Hepatocyte (in vitro differentiated cells): ENCODE measurements around the gene GRIN3B. TPM values are rescaled to one million over a fixed set of nuclear protein-coding genes. Genes with fewer than 3 reads are reported as not detected.

ENCODE experiments used
- DNase-seq: peaks from one replicate; pipeline ENCODE4 v3.0.0-alpha.2; 2016; ENCODE audit warnings: low spot score
- H2AFZ ChIP-seq: fragments of 200-600 bp; sonication (generic); 2 replicates; pipeline ENCODE4 v1.6.0; 2016; ENCODE audit warnings: antibody characterized with exemption, mild to moderate bottlenecking
- H3K27ac ChIP-seq: fragments of 200-600 bp; sonication (generic); 2 replicates; pipeline ENCODE4 v1.5.1; 2016; ENCODE audit warnings: mild to moderate bottlenecking
- H3K27me3 ChIP-seq: fragments of 200-600 bp; sonication (generic); 2 replicates; pipeline ENCODE4 v1.6.1; 2016
- H3K36me3 ChIP-seq: fragments of 200-600 bp; sonication (generic); replicated peaks from 2 replicates; pipeline ENCODE4 v1.5.1; 2016; ENCODE audit warnings: low read depth; ENCODE audit not compliant: insufficient read depth
- H3K4me1 ChIP-seq: fragments of 200-600 bp; sonication (generic); 2 replicates; pipeline ENCODE4 v1.5.1; 2016; ENCODE audit warnings: mild to moderate bottlenecking, moderate library complexity; ENCODE audit not compliant: insufficient read depth
- H3K4me2 ChIP-seq: fragments of 200-600 bp; sonication (generic); 2 replicates; pipeline ENCODE4 v1.6.0; 2016
- H3K4me3 ChIP-seq: fragments of 200-600 bp; sonication (generic); 2 replicates; pipeline ENCODE4 v1.5.1; 2016; ENCODE audit warnings: mild to moderate bottlenecking
- H3K79me2 ChIP-seq: fragments of 200-600 bp; sonication (generic); 2 replicates; pipeline ENCODE4 v1.6.0; 2017; ENCODE audit warnings: mild to moderate bottlenecking
- H3K9me2 ChIP-seq: fragments of 200-600 bp; sonication (generic); replicated peaks from 2 replicates; pipeline ENCODE4 v1.6.0; 2017; ENCODE audit warnings: mild to moderate bottlenecking; ENCODE audit not compliant: insufficient read depth
- H3K9me3 ChIP-seq: fragments of 200-600 bp; sonication (generic); 2 replicates; pipeline ENCODE4 v1.5.1; 2016; ENCODE audit warnings: low read depth, mild to moderate bottlenecking
- H4K20me1 ChIP-seq: fragments of 200-600 bp; sonication (generic); 2 replicates; pipeline ENCODE4 v1.6.0; 2016; ENCODE audit warnings: mild to moderate bottlenecking; ENCODE audit not compliant: insufficient read depth, poor library complexity, severe bottlenecking
- EZH2 ChIP-seq: fragments of 200-600 bp; sonication (generic); IDR thresholded peaks from 2 replicates; pipeline ENCODE4 v1.6.1; 2016; ENCODE audit warnings: antibody characterized with exemption, mild to moderate bottlenecking, borderline replicate concordance
- EZH2phosphoT487 ChIP-seq: fragments of 200-600 bp; sonication (generic); IDR thresholded peaks from one replicate; pipeline ENCODE4 v1.6.1; 2018; ENCODE audit warnings: antibody characterized with exemption, mild to moderate bottlenecking, low read depth, moderate library complexity; ENCODE audit not compliant: unreplicated experiment, severe bottlenecking
- WGBS: methylation state at CpG from one replicate; pipeline ENCODE4 v1.1.6; 2016; ENCODE audit warnings: low lambda C conversion rate; ENCODE audit errors: missing lambda C conversion rate; 5-methylcytosine and 5-hydroxymethylcytosine counted together
- polyA plus RNA-seq: library from polyadenylated mRNA; unstranded; fragments of >200 nt; fragmentation: Nextera tagmentation; extraction: Ambion mirVana; gene quantifications from 2 replicates; pipeline ENCODE4 v1.2.1, GENCODE V29; 2016
- total RNA-seq: library from RNA; depleted of rRNA; stranded (reverse); fragments of >200 nt; gene quantifications from 2 replicates; pipeline ENCODE4 v1.2.3, GENCODE V29; 2014
- TF ChIP-seq, protein P1 (sequence below): fragments of 200-600 bp; sonication (generic); IDR thresholded peaks from 2 replicates; pipeline ENCODE4 v1.5.1; 2016; ENCODE audit warnings: antibody characterized with exemption, mild to moderate bottlenecking; ENCODE audit not compliant: poor library complexity

The GRIN3B gene
- total and polyA plus RNA-seq, 2 experiments from 2014 or later: 0.30 to 0.48 TPM

DNA sequence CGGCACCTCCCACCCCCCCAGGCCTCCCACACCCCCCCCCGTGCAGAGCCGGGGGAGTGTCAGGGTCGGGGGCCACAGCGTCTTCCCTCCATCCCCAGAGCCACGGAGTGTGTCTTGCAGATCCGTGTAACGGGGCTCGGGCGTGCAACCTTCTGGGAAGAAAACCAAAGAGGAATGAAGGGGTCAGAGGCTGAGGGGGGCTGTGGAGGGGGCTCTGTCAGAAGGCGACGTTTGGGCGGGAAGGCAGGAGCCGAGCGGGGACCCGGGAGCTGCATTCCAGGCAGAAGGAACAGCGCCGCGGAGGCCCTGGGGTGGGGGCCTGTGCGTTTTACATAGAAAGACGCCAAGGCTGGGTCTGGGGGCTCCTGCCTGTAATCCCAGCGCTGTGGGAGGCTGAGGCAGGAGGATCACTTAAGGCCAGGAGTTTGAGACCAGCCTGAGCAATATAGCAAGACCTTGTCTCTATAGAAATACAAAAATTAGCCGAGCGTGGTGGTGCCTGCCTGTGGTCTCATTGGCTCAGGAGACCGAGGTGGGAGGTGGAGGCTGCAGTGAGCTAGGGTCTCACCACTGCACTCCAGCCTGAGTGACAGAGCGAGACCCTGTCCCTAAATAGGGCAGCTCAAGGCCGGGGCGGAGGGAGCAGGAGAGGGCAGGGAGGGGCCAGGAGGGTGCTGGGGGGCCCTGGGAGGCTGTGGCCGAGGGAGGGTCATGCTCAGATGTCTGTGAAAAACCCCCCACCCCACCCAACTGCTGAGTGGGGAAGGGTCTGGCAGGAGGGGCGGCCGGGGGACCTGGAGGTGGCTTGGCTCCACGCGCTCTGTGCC lies 46.6 kb upstream of the GRIN3B start:
- Histone ChIP-seq H3K9me2 (no peaks in the 10 kb centered on the region), H3K4me3 (peak overlapping the region; percentile 20), H3K4me2 (peak overlapping the region; percentile 88), H3K79me2 (peaks cover 90% of the 10 kb centered on the region), H2AFZ (no peak overlapping the region), H3K27me3 (no peaks in the 10 kb centered on the region), H3K36me3 (no peaks in the 10 kb centered on the region), H4K20me1 (no peaks in the 10 kb centered on the region), H3K27ac (peak overlapping the region; percentile 100), H3K4me1 (peaks cover 85% of the 10 kb centered on the region), H3K9me3 (no peaks in the 10 kb centered on the region)
- peak; percentile 16 for DNase-seq
- TF ChIP-seq, protein P1, sequence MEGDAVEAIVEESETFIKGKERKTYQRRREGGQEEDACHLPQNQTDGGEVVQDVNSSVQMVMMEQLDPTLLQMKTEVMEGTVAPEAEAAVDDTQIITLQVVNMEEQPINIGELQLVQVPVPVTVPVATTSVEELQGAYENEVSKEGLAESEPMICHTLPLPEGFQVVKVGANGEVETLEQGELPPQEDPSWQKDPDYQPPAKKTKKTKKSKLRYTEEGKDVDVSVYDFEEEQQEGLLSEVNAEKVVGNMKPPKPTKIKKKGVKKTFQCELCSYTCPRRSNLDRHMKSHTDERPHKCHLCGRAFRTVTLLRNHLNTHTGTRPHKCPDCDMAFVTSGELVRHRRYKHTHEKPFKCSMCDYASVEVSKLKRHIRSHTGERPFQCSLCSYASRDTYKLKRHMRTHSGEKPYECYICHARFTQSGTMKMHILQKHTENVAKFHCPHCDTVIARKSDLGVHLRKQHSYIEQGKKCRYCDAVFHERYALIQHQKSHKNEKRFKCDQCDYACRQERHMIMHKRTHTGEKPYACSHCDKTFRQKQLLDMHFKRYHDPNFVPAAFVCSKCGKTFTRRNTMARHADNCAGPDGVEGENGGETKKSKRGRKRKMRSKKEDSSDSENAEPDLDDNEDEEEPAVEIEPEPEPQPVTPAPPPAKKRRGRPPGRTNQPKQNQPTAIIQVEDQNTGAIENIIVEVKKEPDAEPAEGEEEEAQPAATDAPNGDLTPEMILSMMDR: no peak
- TF ChIP-seq EZH2phosphoT487 (no peak), EZH2 (no peak)
- WGBS: 34% methylated on average over 24 of the region's 33 CpGs

DNA sequence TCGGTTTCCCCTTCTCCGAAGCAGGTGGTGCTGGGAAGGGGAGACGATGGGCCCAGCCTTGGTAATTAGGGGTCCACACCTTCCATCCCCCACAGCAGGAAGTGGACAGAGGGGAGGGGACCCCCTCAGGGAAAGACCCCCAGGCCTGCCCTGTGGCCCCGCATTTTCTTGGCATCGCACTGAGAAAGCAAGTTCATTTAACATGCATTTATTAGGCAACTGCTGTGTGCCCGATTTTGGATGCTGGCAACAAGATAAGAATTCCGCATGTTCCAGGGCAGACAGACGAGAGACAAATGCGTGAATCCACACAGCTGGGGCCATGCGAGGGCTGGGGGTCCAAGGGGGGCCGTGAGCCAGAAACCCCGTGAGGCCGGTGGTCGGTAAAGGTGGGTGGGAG lies 45.9 kb upstream of the GRIN3B start:
- Histone ChIP-seq H3K79me2 (peaks cover 86% of the 10 kb centered on the region), H3K4me3 (no peak overlapping the region), H3K4me2 (peak overlapping the region; percentile 88), H3K27ac (peak overlapping the region; percentile 100), H3K27me3 (no peaks in the 10 kb centered on the region), H2AFZ (no peak overlapping the region), H3K9me3 (no peaks in the 10 kb centered on the region), H3K4me1 (peaks cover 81% of the 10 kb centered on the region), H3K36me3 (no peaks in the 10 kb centered on the region), H3K9me2 (no peaks in the 10 kb centered on the region), H4K20me1 (no peaks in the 10 kb centered on the region)
- no peak for DNase-seq
- TF ChIP-seq, protein P1: no peak
- no peak for TF ChIP-seq EZH2
- TF ChIP-seq EZH2phosphoT487: no peak
- WGBS: 62% methylated on average over 14 of the region's 14 CpGs

DNA sequence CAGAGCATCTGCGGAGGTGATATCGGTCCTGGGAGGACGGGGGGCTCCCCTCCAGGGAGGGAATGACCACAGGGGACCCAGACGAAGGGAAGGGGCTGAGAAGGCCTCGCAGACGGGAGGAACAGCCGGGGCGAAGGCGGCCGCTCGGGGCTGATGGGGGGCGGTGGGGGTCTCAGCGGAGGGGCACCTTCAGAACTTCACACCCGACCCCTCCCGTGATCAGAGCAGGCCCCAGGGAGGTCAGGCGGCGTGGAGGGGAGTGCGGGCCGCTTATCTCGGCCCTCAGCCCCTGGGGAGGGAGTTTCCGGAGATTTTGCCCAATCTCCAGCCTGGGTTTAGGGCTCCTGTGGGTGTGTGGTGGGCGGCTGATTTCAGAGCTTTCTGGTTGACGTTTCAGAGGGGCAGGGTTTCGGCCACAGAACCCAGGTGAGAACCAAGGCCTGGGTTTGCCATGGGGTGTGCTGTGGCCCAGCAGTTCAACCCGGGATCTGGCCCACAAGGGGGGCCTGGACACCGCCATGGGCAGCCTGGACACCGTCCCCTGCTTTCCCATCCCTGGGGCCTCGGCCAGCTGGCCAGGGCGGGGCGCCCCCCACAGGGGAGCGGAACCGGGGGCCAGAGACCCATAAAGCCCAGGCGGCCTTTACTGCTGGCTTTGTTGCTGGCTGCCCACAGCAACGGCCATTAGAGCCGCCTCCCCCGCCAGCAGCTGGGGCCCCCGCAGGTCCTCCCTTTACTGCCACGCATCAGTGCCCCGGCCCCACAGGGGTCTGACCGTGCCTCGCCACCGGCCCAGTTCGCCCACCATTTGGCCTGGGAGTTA lies 45.3 kb upstream of the GRIN3B start:
- no peaks in the 10 kb centered on the region for H3K27me3 ChIP-seq
- peaks cover 86% of the 10 kb centered on the region for H3K79me2 ChIP-seq
- no peaks in the 10 kb centered on the region for H3K36me3 ChIP-seq
- H3K9me3 ChIP-seq: no peaks in the 10 kb centered on the region
- peak overlapping the region; percentile 100 for H3K27ac ChIP-seq
- no peak overlapping the region for H2AFZ ChIP-seq
- peak; percentile 66 for DNase-seq
- peak overlapping the region; percentile 88 for H3K4me2 ChIP-seq
- H3K4me1 ChIP-seq: peaks cover 81% of the 10 kb centered on the region
- no peak overlapping the region for H3K4me3 ChIP-seq
- H3K9me2 ChIP-seq: no peaks in the 10 kb centered on the region
- no peaks in the 10 kb centered on the region for H4K20me1 ChIP-seq
- 60% methylated on average over 41 of the region's 43 CpGs for WGBS
- TF ChIP-seq, protein P1: no peak
- no peak for TF ChIP-seq EZH2
- TF ChIP-seq EZH2phosphoT487: no peak
